ENCODE data around the gene TMEM260.
"Not testable (repeated sequence)": the region's sequence is repeated elsewhere in the genome, so short reads cannot be mapped to it uniquely, and the experiment has no call there.

The TMEM260 gene

DNA sequence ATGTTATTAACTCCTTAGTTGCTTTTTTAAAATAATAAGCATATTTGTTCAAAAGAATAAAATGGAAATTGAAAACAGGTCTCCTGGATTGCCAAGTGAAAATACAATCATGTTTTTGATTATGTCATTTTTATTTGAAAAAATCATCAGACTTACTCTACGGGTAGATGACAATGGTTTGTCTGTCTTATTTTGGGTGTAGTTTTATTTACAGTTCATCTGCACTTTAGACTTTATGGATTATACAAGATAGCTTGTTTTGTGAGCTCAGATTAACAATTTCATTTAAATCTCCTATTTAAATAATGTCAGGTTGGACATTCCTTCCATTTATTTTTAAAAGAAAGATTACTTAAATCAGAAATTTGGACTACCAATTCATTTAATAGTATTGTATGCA, 14.8 kb downstream of the TMEM260 start:
- in situ Hi-C loops (cut with MboI; ENCODE audit: low sequenced_read_pairs): no loop called here

DNA sequence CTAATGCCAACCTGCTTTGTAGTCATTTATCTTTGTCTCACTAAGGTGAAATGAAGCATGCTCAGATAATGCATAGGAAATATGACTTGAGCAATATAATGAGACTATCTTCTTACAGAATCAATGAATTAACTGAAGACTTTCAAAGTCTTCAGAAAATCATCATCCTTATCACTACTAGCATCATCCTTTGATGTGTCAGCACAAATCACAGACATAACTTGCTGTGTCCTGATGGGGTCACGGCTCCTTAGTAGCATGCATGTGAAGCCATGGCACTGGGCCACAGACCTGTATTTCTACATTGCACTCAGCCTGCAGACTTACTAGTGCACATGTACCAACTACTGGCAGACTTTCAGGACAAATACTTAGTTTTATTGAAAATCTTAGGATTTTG, 18.9 kb downstream of the TMEM260 start:
- in situ Hi-C loops (cut with MboI; ENCODE audit: low sequenced_read_pairs): no loop called here

DNA sequence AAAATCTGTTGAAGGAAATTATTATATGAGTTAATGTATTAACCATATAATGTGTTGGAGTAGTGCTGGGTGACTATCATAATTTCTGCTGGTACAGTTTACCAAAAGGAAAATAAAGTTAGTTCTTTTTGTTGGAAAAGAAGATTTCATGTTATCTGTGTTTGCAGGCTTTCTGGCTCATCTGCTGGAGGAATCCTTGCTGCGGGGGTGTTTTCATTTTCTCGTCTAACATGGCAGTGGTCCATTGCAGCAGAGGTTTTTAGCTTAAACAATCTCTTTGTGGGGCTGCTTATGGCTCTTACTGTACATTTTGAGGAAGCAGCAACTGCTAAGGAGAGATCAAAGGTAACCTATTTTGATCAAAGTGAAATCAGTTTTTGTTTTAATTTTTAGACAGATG, 24.1 kb downstream of the TMEM260 start:
- in situ Hi-C loops (cut with MboI; ENCODE audit: low sequenced_read_pairs): no loop called here

DNA sequence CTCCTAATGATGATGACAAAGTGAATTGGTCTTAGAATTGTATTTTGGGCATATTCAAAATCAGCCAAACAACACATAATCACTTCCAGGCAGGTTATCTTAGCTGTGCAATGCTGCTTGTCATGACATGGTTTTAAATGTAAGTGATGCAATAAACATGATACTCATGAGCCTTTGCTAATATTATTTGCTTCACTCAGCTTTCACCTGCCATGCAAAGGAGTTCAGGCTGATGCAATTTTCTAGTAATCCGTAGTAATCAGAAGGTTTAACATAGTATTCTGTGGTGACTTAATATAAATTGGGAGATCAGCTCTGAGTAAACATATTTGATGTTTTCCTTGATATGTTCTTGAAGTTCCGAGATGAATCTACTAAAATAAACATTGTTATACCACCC, 29.1 kb downstream of the TMEM260 start:
- in situ Hi-C loops (cut with MboI; ENCODE audit: low sequenced_read_pairs): no loop called here

DNA sequence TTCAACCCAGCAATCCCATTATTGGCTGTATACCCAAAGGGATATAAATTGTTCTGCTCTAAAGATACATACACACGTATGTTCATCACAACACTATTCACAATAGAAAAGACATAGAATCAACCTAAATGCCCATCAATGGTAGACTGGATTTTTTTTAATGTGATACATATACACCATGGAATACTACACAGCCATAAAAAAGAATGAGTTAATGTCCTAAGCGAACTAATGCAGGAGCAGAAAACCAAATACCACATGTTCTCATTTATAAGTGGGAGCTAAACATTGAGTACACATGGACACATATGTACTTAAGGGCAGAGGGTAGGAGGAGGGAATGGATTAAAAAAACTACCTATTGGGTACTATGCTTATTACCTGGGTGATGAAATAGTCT, 32.1 kb downstream of the TMEM260 start:
- in situ Hi-C loops (cut with MboI; ENCODE audit: low sequenced_read_pairs): not testable (repeated sequence)

DNA sequence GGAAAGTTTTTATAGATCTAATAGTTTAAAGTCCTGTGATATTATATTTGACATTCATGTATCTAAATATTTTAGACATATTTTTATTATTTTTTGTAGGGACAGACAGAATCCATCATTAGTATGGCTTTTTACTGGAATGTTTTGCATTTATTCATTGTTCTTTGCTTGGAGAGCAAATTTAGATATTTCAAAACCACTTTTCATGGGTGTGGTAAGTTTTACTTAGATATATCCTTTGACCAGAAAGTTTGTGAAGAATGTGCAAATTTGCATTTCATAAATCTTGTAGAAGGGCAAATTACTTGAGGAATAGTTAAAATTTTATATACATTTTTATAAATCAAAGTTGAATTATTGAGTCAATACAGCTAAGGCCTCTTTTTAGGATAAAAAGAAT, 37.5 kb downstream of the TMEM260 start:
- in situ Hi-C loops (cut with MboI; ENCODE audit: low sequenced_read_pairs): no loop called here

DNA sequence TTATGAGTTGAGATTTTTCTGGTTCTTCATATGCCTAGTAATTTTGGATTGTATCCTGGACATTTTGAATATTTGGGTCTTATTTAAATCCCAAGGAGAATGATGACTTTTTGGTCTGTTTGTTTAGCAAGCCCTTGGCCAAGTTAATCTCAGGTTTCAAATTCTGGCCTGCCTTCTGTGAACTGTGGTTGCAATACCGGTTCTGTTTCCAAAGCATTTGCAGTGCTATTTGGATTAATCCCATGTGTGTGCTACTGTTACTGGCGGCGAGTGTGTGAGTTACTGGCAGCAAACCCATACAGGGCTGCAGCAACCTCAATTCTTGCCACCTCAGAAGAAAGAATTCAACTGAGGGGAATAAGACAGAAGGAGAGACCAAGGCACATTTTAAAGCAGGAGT, 51.1 kb downstream of the TMEM260 start:
- in situ Hi-C loops (cut with MboI; ENCODE audit: low sequenced_read_pairs): no loop called here

DNA sequence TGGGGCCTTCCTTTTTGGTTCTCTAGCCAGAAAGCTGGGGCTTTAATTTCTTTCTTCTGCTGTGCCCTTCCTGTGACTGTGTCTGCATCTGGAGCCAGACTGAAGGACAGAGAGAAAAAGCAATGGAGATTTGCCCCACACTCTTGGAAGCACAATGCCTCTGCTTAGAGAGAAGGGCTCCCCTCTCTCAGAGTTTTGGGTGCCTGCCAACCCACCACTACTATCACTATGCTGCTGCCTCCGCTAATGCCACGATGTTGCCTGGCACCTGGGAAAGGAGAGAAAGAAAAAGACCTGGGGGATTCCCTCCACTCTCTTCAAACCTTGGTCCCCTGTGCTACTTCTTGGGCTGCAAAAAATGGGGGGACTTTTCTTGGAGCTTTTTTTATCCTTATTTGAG, 52.6 kb downstream of the TMEM260 start:
- in situ Hi-C loops (cut with MboI; ENCODE audit: low sequenced_read_pairs): no loop called here

DNA sequence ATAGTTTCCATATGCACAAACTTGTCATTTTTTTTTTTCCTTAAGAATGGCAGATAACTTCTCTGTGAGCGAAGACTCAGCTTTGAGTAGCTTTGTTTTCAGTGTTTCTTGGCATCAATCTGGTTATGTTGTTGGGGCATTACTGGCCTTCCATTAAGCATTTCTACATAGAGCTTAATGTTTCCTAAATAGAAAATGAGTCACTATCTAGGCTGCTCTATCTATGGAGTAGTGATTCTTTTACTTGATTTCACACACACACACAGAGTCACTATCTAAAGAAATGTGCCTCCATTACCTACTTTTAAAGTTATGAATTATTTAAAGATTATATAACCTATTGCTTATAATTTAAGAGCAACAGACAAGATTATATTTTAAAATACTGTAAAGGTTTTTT, 53.9 kb downstream of the TMEM260 start:
- in situ Hi-C loops (cut with MboI; ENCODE audit: low sequenced_read_pairs): no loop called here

DNA sequence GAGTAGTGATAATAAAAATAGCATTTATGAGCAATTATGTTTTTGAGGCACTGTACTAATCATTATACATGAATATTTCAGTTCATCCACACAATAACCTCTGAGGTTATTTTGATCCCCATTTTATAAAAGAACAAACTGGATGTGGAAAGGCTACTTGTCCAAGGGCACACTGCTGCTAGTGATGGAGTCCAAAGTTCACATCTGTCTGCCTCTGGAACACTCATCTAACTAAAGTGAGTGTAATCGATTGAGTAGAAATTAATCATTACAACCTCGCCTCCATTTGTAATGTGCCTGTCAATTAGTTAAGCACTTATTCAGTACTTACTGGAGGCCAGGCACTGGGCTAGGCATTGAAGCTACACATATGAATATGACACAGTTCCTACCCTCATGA, 55.4 kb downstream of the TMEM260 start:
- in situ Hi-C loops (cut with MboI; ENCODE audit: low sequenced_read_pairs): no loop called here

DNA sequence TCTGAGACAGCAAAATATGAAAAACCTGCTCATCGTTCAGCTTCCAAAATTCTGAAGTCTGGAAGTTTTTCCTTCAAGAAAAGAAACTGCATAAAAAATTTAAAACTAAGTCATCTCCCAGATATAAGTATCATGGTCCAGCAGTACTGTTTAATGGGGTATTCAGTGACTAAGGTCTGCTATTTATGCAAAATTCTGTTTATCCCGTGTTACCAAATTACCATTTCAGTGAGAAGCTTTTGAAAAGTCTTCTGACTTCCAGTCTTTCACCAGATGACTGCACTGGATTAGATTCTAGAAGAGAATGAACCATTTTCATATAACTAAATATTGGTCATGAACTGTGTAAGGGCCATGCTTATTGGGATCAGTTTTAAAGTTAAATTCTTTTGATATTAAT, 67.9 kb downstream of the TMEM260 start:
- in situ Hi-C loops (cut with MboI; ENCODE audit: low sequenced_read_pairs): no loop called here

DNA sequence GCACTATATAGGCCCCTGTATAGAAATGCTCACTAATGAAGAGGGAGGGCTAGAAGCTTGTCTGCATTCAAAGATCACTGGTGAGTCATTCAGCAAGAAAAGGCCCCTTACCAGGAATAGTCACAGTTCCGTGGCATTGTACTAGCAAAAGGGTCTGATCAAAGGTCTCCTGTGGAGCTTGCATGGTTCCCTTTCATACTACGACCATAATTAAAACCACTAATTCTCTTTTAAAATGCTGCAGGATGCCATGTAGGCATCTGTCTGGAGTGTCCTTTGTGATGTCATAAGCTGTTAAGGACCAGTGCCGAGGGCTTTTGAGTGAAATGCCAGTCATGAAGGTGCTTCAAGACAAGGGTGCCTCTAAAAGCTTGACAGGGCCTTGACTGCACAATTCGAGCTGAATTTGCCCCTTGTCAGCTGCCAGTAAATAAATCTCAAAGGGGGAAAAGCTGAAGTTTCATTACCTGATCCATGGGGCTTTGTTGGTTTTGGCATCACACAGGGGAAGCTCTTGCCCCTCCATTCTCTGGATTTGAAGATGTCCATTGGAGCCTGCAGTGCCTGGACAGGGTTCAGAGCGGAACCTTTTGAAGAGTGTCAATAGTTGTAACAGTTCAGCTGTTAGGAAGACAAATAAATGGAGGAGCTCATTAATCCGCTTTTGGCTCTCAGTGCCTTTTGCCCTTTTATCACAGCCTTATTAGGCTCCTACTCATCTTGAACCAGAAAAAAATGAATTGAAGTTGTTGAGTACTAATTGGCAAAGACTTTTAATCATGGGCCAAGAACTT, 69.1 kb downstream of the TMEM260 start:
- in situ Hi-C loops (cut with MboI; ENCODE audit: low sequenced_read_pairs): no loop called here

DNA sequence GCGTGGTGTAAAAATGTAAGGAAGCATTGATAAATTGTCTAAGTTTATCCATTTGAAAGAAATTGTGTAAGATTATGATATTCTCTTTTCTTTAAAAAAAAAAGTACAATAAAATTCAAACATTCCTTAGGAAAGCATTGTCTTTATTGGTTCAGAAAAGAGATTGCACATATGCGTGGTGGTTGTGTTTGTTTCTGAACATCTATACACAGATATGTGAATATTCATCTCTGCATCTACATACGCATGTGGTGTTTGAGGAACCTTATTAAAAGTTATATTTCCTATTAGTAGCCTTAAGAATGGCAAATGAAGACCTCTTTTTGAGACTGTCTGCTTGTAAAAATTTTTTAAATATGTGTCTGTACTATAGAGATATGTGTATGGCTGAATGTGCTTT, 69.8 kb downstream of the TMEM260 start:
- in situ Hi-C loops (cut with MboI; ENCODE audit: low sequenced_read_pairs): no loop called here

DNA sequence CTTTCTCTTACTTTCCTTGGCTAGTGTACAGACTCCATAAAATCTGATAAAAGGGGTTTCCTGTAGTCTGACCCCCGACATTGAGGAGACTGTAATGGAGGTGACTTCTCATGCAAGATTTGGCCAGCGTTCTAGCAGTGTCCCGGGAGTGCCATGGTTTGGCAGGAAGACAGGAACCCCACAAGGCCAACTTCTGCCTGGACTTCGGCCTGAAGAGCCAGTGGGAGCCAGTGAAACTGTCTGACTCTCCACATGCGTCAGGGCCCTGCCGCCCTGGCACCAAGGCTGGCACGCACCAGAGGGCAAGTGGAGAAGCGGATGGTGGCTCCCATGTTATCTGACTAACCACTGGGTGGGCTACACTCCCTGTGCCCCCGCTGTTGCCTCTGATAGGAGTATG, 70.5 kb downstream of the TMEM260 start:
- in situ Hi-C loops (cut with MboI; ENCODE audit: low sequenced_read_pairs): no loop called here

DNA sequence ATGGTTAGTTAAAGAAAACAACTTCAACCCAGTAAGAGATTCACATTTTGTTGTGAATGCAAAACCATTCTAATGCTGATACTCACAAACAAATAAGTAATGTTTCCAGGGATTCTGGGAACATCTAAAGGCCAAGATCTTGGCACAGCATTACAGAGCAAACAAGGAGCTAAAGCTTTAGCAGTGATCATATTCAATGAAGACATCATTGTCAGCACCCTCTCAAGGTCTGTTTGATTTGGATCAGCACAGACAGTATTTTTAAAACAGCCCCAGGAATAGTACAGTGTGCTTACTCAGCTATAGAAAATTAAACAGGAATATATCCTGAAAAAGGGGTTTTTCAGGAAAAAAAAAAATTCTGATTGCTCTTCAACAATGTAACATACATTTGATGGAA, 71.4 kb downstream of the TMEM260 start:
- in situ Hi-C loops (cut with MboI; ENCODE audit: low sequenced_read_pairs): no loop called here

DNA sequence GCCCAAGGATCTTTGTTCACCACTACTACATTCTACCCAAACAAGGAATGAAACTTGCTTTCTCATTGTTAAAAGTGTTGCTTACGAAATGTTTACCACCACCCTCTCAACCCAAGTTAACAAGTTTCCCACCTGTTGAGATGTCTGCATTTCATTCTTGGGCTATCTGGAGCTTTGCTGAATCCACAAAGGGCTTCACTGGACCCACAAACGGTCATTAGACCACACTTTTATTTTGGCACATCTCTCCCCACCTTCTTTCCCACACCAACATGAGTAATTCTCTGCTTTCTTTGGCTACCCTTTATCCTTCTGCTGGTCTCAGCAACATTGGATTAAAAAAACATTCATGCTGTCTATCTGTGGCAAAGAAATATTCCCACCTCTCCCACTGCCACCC, 78.0 kb downstream of the TMEM260 start:
- in situ Hi-C loops (cut with MboI; ENCODE audit: low sequenced_read_pairs): no loop called here

DNA sequence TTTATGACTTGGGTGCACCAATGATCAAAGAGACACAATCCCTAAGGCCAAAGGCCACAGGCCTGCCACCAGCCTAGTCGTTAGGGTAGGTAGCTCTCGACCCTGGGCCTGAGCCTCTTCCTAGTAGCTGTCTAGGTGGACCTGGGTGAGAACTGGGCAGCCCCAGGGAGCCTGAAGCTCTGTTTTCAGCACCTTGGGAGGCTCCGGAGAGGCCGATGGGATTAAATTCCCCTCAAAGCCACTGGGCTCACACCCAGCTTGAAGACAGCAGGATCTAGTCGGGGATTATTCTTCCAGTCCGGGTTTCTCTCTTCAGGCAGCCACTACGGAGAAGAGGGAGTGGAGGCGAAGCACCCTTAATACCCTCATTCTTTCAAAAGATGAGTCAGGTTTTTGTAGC, 79.8 kb downstream of the TMEM260 start:
- in situ Hi-C loops (cut with MboI; ENCODE audit: low sequenced_read_pairs): no loop called here

DNA sequence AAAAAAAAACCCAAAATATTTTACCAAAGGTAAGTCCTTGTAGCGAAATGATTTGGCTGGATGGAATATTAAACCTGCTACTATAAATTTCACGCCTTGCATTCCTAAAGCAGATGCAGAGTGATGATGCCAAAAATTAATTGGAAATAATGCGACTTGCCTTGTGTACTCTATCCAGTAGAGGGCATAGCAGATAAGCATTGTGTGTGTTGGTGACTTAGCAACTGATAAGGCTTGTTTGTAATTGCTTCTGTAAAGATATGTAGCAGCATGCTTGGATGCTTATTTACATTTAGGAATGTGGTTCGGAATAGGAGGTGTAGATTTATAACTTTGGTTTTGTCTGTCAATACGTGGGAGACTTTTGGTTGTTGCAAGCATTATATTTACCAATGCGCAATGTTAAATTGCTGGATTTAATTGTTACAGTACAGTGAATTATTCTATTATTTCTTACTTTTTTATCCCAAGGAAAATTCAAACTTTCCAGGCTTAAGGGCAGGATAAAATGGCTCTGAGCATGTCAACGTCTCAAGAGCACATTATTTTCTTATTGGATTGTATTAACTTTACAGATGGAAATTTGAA, 80.5 kb downstream of the TMEM260 start:
- in situ Hi-C loops (cut with MboI; ENCODE audit: low sequenced_read_pairs): no loop called here

DNA sequence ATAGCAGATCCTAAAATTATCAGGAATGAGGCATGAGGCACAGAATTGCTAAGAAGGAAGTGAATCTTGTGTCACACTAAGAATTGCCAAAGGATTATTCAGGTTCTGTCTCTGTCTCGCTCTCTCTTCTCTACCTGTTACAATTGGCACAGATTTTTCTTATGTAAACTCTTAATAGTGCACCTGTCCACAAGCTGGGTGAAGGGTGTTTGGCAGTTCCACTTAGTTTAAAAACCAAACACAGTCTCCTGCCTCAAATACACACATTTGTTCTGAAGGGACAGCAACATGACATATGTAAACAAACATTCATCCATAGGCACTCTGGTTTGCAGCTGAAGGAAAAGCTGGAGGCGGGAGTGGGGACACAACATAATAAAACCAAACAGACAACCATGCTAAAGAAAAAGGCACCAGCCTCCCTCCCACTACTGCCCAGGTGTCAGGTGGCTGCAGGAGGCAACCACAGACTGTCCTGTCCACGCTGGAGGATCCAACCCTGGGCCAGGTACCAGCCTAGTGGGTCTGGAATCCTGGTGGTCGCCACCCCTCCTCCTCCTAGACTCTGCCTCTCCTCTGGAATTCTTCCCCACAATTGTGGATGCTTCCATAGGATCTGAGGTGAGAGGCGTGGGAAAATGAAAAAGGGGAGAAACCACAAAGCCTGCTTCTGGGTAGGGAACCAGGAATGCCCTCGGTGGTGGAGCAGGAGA, 81.2 kb downstream of the TMEM260 start:
- in situ Hi-C loops (cut with MboI; ENCODE audit: low sequenced_read_pairs): no loop called here

DNA sequence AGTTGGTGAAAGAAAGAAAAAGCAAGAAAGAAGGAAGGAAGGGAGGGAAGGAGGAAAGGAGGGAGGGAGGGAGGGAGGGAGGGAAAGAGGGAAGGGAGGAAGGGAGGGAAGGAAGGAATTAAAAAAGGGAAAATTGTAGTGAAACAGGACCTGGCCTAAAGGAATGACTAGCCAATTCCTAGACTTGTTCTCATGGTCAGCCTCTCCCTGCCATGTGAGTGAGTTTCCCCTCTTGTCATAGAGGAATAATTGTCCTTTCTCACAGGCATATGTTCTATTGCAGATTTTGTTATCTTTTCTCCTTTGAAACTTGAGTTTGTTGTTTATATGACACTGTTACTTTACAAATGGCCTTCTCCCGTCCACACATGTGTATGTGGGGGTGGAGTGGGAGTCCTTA, 81.9 kb downstream of the TMEM260 start:
- in situ Hi-C loops (cut with MboI; ENCODE audit: low sequenced_read_pairs): no loop called here

DNA sequence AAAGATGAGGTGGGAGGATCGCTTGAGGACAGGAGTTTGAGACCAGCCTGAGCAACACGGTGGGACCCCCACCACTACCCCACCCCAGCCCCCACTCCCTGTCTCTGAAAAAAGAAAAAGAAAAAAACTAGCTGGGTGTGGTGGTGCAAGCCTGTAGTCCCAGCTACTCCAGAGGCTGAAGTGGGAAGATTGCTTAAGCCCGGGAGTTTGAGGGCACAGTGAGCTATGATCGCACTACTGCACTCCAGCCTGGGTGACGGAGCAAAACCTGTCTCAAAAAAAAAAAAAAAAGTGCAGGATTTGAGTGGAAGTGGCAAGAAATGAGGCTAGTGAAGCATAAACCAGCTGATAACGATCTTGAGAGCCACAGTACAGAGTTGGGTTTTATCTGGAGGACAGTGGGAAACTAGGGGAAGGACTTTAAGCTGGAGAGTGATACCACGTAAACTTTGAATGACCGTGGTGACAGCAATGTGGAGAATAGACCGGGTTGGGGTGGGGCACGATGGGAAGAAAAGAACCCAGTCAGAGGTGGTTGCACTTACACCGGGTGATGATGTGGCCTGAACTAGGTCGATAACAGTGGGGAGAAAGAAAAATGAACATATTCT, 85.3 kb downstream of the TMEM260 start:
- in situ Hi-C loops (cut with MboI; ENCODE audit: low sequenced_read_pairs): no loop called here

DNA sequence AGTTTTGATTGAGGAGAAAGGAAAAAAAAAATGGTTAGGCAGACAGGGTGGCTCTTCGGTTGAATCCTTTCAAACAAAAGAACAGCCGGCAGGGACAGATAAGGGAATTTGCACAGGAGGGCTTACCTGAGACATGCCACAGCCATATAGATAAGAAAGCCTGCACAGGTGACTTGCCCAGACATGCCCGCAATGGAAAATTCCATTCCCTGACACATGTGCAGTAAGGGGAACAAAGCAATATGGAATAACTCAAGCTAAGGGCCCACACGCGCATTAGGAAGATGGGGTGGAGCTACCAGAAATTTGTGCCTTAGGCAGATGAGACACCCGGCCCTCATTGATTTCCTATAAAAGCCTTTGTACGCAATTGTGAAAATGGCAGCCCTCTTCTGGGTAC, 86.7 kb downstream of the TMEM260 start:
- in situ Hi-C loops (cut with MboI; ENCODE audit: low sequenced_read_pairs): no loop called here

All from HL-60/S4 treated with retinoic acid at 250 ng/mL for 4 days and 3 days (cell line).